GM18868 (cell line): ENCODE data around the gene SCD.
"Not testable (repeated sequence)": the region's sequence is repeated elsewhere in the genome, so short reads cannot be mapped to it uniquely, and the experiment has no call there.

ENCODE experiments used
- ATAC-seq: cut with Tn5 transposase; IDR thresholded peaks from one replicate; pipeline ENCODE4 v1.9.1; 2021; ENCODE audit warnings: mild to moderate bottlenecking, moderate library complexity; ENCODE audit not compliant: unreplicated experiment

The SCD gene

DNA sequence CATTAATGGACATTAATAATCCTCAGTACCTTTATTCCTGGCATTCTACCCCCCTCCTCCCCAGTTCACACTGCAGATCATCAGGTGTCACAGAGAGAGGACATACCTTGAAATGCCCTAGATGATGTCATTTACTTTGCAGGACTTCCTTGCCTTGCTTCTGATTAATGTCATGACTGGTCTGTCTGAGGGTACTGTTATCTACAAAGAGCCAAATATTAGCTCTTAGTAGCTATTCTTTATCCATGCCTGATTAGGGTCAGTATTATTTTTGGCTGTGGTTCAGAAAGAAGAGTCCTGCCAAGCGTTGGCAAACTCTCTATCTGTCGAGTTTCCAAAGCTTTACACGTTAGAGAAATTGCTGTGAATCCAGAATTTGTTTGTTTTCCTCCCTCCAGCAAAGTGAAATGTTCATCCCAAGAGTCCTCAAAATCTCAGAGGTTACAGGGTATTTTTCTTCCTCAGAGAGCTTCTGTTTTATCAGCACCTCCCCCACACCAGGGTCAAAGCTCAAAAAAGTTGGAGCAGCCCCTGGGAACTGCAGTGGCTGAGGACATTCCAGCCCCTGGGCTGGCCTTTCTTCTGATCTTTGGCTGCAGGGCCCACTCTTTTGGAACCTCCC, 12.6 kb downstream of the SCD start:
- ATAC-seq: no peak

DNA sequence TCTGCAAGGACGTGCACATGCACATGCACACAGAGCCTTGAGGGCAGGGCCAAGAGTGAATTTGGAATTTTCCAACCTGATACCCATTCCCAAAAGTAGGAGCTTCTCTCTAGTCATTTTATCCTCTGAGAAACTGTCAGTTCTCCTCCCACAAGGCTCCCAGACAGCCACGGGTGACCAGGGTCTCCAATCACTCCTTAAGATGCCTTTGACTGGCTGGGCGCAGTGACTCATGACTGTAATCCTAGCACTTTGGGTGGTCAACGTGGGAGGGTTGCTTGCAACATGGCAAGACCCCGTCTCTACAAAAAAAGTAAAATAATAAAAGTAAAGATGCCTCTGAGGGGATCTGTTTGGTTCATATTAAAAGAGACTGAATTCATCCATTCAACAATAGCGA, 13.2 kb downstream of the SCD start:
- no peak for ATAC-seq

DNA sequence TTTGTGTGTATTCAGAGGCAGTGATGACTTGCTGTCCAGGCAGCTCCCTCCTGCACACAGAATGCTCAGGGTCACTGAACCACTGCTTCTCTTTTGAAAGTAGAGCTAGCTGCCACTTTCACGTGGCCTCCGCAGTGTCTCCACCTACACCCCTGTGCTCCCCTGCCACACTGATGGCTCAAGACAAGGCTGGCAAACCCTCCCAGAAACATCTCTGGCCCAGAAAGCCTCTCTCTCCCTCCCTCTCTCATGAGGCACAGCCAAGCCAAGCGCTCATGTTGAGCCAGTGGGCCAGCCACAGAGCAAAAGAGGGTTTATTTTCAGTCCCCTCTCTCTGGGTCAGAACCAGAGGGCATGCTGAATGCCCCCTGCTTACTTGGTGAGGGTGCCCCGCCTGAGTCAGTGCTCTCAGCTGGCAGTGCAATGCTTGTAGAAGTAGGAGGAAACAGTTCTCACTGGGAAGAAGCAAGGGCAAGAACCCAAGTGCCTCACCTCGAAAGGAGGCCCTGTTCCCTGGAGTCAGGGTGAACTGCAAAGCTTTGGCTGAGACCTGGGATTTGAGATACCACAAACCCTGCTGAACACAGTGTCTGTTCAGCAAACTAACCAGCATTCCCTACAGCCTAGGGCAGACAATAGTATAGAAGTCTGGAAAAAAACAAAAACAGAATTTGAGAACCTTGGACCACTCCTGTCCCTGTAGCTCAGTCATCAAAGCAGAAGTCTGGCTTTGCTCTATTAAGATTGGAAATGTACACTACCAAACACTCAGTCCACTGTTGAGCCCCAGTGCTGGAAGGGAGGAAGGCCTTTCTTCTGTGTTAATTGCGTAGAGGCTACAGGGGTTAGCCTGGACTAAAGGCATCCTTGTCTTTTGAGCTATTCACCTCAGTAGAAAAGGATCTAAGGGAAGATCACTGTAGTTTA, 15.8 kb downstream of the SCD start:
- no peak for ATAC-seq

DNA sequence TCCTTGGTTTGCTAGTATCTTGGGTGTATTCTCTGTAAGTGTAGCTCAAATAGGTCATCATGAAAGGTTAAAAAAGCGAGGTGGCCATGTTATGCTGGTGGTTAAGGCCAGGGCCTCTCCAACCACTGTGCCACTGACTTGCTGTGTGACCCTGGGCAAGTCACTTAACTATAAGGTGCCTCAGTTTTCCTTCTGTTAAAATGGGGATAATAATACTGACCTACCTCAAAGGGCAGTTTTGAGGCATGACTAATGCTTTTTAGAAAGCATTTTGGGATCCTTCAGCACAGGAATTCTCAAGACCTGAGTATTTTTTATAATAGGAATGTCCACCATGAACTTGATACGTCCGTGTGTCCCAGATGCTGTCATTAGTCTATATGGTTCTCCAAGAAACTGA, 17.1 kb downstream of the SCD start:
- no peak for ATAC-seq

DNA sequence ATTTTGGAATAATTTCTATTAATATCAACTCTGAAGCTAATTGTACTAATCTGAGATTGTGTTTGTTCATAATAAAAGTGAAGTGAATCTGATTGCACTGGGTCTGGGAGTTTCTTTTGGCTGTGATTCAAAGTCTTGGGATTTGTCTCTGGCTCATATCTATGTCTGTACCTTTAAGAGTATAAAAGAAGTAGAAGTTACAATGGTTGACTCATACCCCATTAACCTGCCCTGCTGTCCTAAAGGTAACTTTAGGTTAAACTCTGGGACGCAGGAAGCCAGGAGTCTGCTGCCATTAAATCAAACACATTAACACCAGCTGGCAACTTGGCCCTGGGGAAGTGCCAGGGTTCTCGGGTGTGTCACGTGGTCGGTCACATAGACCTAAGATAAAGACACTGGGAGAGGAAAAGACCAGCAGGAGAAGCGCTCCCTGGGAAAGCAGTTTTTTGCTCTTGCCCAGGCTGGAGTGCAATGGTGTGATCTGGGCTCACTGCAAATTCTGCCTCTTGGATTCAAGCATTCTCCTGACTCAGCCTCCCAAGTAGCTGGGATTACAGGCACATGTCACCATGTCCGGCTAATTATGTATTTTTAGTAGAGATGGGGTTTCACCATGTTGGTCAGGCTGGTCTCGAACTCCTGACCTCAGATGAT, 17.8 kb downstream of the SCD start:
- ATAC-seq: no peak

DNA sequence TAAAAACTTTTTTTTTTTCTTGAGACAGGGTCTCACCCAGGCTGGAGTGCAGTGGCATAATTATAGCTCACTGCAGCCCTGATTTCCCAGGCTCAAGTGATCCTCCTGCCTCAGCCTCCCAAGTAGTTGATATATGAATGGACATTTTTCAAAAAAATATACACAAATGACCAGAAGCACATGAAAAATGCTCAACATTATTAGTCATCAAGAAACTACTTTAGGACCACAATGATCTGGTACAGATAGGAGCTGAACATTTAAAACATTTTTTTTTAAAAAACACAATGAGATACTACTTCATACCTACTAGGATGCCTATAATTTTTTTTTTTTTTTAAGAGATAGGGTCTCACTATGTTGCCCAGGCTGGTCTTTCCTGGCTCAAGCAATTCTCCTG, 21.7 kb downstream of the SCD start:
- ATAC-seq: no peak

DNA sequence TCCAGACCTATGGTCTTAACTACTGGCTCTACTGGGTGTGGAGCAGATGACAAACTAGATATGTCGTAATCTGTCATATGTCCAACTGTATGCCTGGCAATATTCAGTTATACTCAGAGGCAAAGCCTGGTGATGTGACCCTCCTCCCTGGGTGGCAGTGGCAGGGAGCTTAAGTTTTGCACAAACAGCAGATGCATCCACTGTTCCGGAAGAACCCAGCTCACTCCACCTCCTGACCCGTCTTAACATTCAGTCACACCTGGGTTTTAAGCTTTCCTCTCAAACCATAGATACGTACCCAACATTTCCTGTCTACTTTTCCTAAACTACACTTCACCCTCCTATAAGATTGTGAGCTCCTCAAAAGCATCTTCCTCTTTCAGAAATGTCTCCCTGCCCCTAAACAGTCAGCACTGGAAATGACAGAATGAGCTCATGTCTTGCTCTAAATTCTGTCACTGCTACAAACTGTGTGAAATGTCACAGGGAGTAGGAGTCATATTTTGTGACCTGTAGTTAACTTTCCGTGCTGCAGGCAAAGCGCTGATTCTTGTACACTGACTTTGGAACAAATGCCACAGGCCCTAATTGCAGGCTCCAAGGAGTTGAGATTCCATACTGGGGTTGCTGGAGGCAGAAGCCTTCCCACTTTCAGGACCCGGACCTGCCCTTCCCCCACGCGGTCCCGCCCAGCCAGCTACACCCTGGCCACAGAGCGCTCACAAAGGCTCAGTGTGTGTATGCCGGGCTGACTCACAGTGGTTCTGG, 23.9 kb downstream of the SCD start:
- no peak for ATAC-seq

DNA sequence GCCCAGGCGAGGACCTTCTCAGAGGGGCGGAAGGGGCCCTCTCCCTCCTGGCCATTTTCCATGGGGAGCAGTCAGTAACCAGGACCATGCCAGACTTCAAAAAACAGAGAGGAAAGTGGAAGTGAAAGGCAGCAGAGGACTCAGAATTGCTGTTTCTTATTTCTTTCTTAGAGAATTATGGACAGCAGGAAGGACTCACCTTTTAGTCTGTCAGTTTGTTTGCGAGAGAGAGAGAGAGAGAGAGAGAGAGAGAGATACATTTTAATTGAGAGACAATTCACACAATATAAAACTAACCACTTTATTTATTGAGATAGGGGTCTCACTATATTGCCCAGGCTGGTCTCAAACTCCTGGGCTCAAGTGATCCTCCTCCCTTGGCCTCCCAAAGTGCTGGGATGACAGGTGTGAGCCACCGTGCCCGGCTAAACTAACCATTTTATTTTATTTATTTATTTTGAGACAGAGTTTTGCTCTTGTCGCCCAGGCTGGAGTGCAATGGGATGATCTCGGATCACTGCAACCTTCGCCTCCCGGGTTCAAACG, 24.5 kb downstream of the SCD start:
- no peak for ATAC-seq

DNA sequence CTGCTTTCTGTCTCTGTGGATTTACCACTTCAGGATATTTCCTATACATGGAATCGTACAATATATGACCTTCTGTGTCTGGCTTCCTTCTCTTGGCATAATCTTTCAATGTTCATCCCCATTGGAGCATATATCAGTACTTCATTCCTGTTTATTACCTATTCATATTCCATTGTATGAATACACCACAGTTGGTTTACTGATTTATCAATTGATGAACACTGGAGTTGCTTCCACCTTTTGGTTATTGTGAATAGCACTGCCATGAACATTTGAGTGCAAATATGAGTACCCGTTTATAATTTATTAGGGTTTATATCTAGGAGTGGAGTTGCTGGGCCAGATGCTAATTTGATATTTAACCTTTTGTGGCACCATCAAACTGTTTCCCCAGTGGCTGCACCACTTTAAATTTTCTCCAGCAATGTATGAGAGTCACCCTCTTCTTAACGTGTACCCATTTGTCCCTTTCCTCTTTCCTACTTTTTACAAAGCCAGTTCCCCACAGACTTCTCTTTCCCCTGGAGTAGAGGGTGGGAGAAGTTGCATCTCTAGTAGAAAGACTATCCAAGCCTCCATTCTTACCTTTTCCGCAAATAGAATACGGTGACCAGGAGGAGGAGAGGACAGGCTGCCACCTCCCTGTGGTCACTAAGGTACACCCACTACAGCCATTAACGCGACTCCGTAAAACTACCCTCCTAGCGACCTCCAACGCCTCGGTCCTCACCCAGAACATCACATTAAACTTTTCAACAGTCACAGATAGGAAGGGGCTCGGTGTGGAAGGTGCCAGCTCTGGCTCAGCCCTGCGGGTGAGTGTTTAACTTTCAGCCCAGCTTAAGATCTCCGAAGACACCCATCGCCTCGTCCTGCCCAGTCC, 25.6 kb downstream of the SCD start:
- no peak for ATAC-seq

DNA sequence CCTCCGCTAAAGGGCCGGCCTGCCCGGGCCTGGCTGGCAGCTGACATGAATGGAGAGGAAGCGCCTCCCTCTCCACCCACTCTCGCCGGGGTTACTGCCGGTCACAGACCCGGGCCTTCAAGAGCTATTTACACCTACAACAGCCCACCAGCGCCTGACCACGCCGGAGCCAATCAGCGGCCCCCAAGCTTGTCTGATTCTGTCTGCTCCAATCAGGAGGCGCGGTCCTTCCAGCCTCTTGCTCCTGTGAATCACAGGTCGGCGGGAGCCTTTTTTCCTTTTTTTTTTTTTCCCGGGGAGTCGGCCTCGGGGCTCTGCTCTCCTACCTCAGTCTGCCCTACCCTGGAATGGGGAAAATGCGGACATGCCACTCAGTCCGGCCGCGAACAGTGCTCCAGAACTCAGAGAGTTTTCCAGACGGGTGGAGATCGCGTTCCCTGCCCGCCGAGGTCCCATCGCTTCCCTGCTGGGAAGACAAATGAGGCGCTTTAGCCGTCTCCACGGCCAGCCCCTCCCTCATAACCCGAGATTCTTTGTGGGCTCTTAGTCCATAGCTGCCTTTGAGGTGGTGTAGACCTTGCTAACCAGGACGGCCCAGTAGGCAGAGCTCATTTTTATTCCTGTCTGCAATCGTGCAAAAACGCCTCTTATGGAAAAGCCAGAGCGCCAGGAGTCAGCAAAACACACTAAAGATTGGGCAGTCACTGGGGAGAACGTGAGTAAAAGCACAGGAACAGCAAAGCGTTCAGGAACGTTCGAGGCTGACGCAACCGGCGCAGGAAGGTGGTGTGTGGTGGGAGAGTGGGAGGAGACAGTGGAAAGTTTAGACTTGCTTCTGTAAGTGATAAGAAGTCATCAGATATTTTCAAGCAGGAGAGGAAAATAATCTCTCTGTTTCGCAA, 26.5 kb downstream of the SCD start:
- peak; percentile 94 for ATAC-seq

DNA sequence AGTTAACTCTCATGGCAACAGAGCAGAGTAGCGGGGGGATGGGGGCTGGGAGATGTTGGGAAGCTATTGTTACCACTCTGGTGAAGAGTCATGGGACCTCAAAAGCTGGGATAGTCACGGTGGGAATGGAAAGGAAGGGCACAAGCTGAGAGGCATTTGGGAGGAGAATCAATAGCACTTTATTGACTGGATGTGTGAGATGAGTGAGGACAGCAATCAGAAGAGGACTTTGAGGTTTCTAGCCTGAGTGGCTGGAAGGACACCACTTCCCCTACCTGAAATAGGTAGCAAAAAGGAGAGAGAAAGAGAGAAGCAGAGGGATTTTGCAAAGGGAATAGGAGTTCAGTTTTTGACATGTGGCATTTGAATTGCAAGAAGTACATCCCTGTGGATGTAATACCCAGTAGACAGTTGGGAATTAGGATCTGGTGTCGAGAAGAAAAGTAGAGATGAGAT, 27.2 kb downstream of the SCD start:
- ATAC-seq: no peak

DNA sequence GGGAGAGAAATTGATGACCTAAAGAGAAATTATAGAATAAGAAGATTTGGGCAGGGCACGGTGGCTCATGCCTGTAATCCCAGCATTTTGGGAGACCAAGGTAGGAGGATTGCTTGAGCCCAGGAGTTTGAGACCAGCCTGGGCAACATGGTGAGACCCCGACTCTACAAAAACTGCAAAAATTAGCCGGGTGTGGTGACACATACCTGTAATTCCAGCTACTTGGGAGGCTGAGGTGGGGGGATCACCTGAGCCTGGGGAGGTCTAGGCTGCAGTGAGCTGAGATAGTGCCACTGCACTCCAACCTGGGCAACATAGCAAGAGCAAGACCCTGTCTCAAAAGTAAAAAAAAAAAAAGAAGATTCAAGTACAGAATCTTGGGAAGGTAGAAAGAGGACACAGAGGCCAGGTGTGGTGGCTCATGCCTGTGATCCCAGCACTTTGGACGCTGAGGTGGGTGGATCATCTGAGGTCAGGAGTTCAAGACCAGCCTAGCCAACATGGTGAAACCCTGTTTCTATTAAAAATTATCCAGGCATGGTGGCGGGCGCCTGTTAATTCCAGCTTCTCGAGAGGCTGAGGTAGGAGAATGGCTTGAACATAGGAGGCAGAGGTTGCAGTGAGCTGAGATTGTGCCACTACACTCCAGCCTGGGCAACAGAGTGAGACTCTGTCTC, 27.8 kb downstream of the SCD start:
- not testable (repeated sequence) for ATAC-seq

DNA sequence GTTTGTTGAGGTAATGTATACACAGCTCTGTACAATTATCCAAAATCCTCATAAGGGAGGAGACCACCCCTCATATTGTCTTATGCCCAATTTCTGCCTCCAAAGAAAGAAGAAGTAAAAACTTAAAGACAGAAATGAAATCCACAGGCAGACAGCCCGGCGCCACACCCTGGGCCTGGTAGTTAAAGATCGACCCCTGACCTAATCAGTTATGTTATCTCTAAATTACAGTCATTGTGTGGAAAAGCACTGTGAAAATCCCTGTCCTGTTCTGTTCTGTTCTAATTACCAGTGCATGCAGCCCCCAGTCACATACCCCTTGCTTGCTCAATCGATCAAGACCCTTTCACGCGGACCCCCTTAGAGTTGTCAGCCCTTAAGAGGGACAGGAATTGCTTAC, 29.6 kb downstream of the SCD start:
- ATAC-seq: not testable (repeated sequence)

DNA sequence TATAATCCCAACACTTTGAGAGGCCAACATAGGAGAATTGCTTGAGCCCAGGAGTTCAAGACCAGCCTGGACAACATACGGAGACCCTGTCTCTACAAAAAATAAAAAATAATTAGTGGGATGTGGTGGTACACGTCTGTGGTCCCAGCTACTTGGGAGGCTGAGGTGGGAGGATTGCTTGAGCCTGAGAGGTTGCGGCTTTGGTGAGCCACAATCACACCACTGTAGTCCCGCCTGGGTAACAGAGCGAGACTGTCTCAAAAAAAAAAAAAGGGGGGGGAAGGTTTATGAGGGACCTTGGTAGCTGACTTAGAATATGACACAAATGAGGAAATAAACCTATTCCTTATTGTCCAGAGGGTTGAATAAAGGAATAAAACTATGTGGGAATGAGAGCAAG, 30.8 kb downstream of the SCD start:
- ATAC-seq: peak; percentile 32

DNA sequence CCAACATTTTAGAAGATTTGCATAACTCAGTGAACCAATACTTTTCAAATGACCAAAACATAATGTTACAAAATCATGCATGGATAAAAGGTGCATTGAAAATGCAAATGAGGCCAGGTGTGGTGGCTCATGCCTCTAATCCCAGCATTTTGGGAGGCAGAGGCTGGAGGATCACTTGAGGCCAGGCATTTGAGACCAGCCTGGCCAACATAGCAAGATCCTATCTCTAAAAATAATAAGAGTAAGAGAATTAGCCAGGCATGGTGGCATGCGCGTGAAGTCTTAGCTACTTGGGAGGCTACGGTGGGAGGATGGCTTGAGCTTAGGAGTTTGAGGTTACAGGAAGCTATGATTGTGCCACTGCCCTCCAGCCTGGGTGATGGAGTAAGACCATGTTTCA, 33.4 kb downstream of the SCD start:
- ATAC-seq: no peak

DNA sequence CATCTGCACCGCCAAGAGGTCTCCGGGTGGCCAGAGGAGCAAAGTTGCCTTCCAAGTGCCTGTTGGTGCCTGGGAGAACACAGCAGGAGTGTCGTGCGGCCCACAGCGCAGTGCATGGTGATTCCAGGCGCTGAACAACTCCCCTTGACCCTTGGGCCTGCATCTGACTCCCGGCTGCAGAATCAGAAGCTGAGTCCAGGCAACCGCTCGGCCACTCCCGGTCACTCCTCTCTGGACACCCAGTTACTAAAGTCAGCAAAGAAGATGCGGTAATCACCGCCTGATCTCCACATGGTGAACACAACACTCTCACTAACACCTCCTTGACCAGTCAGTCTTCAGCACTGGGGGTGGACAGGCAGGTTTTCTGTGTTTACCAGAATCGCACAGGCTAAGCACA, 35.5 kb downstream of the SCD start:
- no peak for ATAC-seq

DNA sequence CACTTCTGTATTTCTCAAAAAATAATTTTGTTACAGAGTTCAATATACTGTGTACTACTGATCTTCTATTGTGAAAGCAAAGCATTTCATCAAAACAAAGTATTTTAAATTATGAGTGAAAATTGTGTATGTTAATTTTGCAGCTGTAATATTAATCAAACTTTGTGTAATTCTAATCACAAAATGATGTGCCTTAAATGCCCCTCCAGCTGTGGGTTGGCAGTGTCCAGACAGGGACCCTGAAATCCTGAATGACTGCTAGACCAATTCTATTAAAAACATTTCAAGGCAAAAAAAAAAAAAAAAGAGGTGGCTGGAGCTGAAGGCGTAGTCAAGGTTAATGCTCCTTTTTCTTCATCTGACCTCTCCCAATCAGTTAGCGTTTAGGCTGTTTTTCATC, 36.2 kb downstream of the SCD start:
- ATAC-seq: no peak
